DND-41 (cell line): Measurements from ENCODE around the gene SMAD5.

Experiments
- ATAC-seq: fragments of 200-7000 bp; cut with Tn5 transposase; 3 replicates; pipeline ENCODE4 v1.9.1; 2021; ENCODE audit warnings: low read depth; ENCODE audit not compliant: insufficient read depth
- DNase-seq: peaks from one replicate; pipeline ENCODE4 v3.0.0-alpha.2; 2020
- H2AFZ ChIP-seq: 2 replicates; pipeline ENCODE4 v1.6.0; 2012; ENCODE audit warnings: low read depth, low read length
- H3K27ac ChIP-seq: 2 replicates; pipeline ENCODE4 v1.5.1; 2012; ENCODE audit warnings: low read length, inconsistent platforms
- H3K27me3 ChIP-seq: fragments of 200-600 bp; sonication (generic); 2 replicates; pipeline ENCODE4 v1.6.0; 2012; ENCODE audit warnings: low read length, mild to moderate bottlenecking, inconsistent platforms; ENCODE audit not compliant: insufficient read depth, poor library complexity
- H3K36me3 ChIP-seq: 2 replicates; pipeline ENCODE4 v1.5.1; 2012; ENCODE audit warnings: low read length, inconsistent platforms; ENCODE audit not compliant: insufficient read depth
- H3K4me1 ChIP-seq: 2 replicates; pipeline ENCODE4 v1.5.1; 2012; ENCODE audit warnings: mild to moderate bottlenecking, low read length; ENCODE audit not compliant: insufficient read depth
- H3K4me2 ChIP-seq: 2 replicates; pipeline ENCODE4 v1.6.0; 2012; ENCODE audit warnings: mild to moderate bottlenecking, moderate library complexity, low read length, inconsistent platforms; ENCODE audit not compliant: insufficient read depth
- H3K4me3 ChIP-seq, 2 experiments: fragments of 200-600 bp in 1 of 2; shearing (Covaris generic) in 1 of 2; 2 replicates each; pipeline ENCODE4 v1.5.1; 2012 to 2016; ENCODE audit warnings: inconsistent platforms in 2 of 2, low read length in 2 of 2, mild to moderate bottlenecking in 2 of 2, low read depth in 1 of 2, moderate library complexity in 1 of 2
- H3K79me2 ChIP-seq: 2 replicates; pipeline ENCODE4 v1.6.0; 2012; ENCODE audit warnings: low read length, inconsistent platforms; ENCODE audit not compliant: insufficient read depth
- H3K9ac ChIP-seq: 2 replicates; pipeline ENCODE4 v1.6.0; 2012; ENCODE audit warnings: low read depth, mild to moderate bottlenecking, inconsistent platforms, low read length, moderate library complexity
- H3K9me3 ChIP-seq: 2 replicates; pipeline ENCODE4 v1.5.1; 2012; ENCODE audit warnings: low read length, moderate library complexity, mild to moderate bottlenecking, inconsistent platforms; ENCODE audit not compliant: insufficient read depth, severe bottlenecking
- H4K20me1 ChIP-seq: 2 replicates; pipeline ENCODE4 v1.6.0; 2012; ENCODE audit warnings: low read length; ENCODE audit not compliant: insufficient read depth
- CTCF ChIP-seq: IDR thresholded peaks from 2 replicates; pipeline ENCODE4 v1.5.1; 2012; ENCODE audit warnings: borderline replicate concordance, low read length, moderate library complexity, mild to moderate bottlenecking; ENCODE audit not compliant: poor library complexity, severe bottlenecking; ENCODE audit errors: extremely low read depth
- EZH2 ChIP-seq: IDR thresholded peaks from 3 replicates; pipeline ENCODE4 v1.6.1; 2012; ENCODE audit warnings: borderline replicate concordance, low read depth, mild to moderate bottlenecking, moderate library complexity, low read length, inconsistent platforms; ENCODE audit not compliant: severe bottlenecking

Gene SMAD5

DNA sequence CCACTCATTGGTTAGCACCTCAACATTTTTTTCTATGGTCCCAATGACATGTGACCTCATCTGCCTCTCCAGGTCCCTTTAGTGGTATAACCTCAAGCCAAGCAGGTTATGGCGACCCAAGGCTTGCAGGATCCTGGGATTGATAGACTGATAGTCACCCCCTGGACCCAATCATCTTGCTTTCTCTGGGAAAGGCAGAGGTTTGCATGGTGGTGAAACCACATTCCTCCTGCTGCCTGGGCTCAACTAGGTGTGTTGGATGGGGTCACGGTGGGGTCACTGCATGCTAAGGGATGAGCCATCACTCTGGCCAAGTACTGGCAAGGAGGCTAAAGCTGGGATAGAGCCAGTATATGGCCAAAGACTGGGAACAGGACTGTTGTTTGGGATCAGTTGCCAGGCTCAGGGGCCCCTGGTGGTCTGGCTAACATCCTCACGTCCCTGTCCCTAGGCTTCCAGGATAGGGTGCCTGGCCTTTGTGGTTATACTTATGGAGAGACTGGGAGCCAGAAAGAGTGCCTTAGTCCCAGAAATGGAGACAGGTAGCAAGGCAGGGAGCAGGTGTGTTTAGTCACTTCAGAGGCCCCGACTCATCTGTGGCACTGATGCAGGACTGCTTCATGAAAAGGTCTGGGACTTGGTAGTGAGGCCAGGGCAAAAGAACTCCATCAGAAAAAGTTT lies 65.0 kb downstream of the SMAD5 start:
- H2AFZ ChIP-seq: no peak overlapping the region
- ATAC-seq (no peak), DNase-seq (no peak)
- no peak overlapping the region for H3K9ac ChIP-seq
- TF ChIP-seq EZH2 (no peak), CTCF (no peak)
- no peaks in the 10 kb centered on the region; the same call in 1 of the 2 replicates for H4K20me1 ChIP-seq
- no peaks in the 10 kb centered on the region for H3K36me3 ChIP-seq
- no peaks in the 10 kb centered on the region for H3K79me2 ChIP-seq
- no peaks in the 10 kb centered on the region for H3K9me3 ChIP-seq
- H3K27ac ChIP-seq: no peak overlapping the region
- no peak overlapping the region for H3K4me2 ChIP-seq
- no peak overlapping the region for H3K4me3 ChIP-seq
- H3K27me3 ChIP-seq: peaks cover 10% of the 10 kb centered on the region
- no peaks in the 10 kb centered on the region for H3K4me1 ChIP-seq

- H3K9me3 ChIP-seq: no peaks in the 10 kb centered on the region
- no peaks in the 10 kb centered on the region for H3K79me2 ChIP-seq
- DNase-seq (no peak), ATAC-seq (no peak)
- H3K4me1 ChIP-seq: no peaks in the 10 kb centered on the region
- no peaks in the 10 kb centered on the region for H3K36me3 ChIP-seq
- H2AFZ ChIP-seq: no peak overlapping the region
- H3K9ac ChIP-seq: no peak overlapping the region
- no peak overlapping the region for H3K4me2 ChIP-seq
- H4K20me1 ChIP-seq: no peaks in the 10 kb centered on the region; the same call in 1 of the 2 replicates
- H3K27ac ChIP-seq: no peak overlapping the region
- TF ChIP-seq EZH2 (no peak), CTCF (no peak)
- peaks cover 11% of the 10 kb centered on the region for H3K27me3 ChIP-seq
- H3K4me3 ChIP-seq: no peak overlapping the region
These were observed 65.8 kb downstream of the SMAD5 start for GRCh38 chr5:136198453-136198852.

DNA sequence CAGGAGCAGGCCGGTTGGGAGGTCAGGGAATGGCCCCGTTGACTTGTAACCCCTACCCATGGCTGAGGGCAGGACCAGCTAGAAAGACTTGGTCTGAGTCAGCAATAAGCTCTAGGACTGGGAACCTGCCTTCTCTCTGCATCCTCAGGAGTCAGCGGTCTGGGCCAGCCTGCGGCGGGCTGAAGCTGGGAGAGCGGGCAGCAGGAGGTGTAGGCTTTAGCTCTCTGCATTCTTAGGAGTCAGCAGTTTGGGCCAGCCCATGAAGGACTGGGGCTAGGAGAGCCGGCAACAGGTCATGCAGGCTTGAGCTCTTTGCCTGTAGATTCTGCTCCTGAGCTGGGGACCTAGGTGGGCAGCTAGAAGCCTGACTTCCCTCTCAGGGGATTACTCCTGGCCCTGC lies 66.8 kb downstream of the SMAD5 start:
- Histone ChIP-seq H3K9me3 (no peaks in the 10 kb centered on the region), H3K4me2 (no peak overlapping the region), H3K27ac (no peak overlapping the region), H4K20me1 (no peaks in the 10 kb centered on the region; the same call in 1 of the 2 replicates), H3K4me3 (no peak overlapping the region), H2AFZ (no peak overlapping the region), H3K27me3 (peaks cover 11% of the 10 kb centered on the region), H3K36me3 (no peaks in the 10 kb centered on the region), H3K9ac (no peak overlapping the region), H3K79me2 (no peaks in the 10 kb centered on the region), H3K4me1 (no peaks in the 10 kb centered on the region)
- TF ChIP-seq EZH2: no peak
- TF ChIP-seq CTCF: no peak
- DNase-seq: no peak
- ATAC-seq: no peak
